Gastrocnemius medialis (tissue), 4 donors: ENCODE measurements around the gene PSMC3. TPM values are rescaled to one million over a fixed set of nuclear protein-coding genes. Genes with fewer than 3 reads are reported as not detected.

Source experiments
- ATAC-seq, 2 donors: fragments of 150-250 bp; one replicate each; pipeline ENCODE4 v1.9.1; 2016
- DNase-seq, 2 donors: peaks; one replicate each; pipeline ENCODE4 v3.0.0-alpha.2; 2019
- H3K27ac ChIP-seq, 4 donors: fragments of 200-600 bp; sonication (generic); 1 replicate in 1 of 4; 2 replicates in 3 of 4; pipeline ENCODE4 v1.5.1; 2016 to 2018; ENCODE audit warnings: mild to moderate bottlenecking in 2 of 4, moderate library complexity in 1 of 4
- H3K27me3 ChIP-seq, 3 donors: fragments of 200-600 bp; sonication (generic) in 2 of 3; 1 replicate in 1 of 3; 2 replicates in 2 of 3; pipeline versions ENCODE4 v1.5.1 to v1.6.0; 2016 to 2019; ENCODE audit warnings: mild to moderate bottlenecking in 1 of 3, moderate library complexity in 1 of 3
- H3K36me3 ChIP-seq, 2 donors: fragments of 200-600 bp; sonication (generic) in 1 of 2; one replicate each; pipeline ENCODE4 v1.5.1; 2017 to 2018
- H3K4me1 ChIP-seq, 2 donors: fragments of 200-600 bp; sonication (generic) in 1 of 2; one replicate each; pipeline ENCODE4 v1.5.1; 2016 to 2017; ENCODE audit warnings: mild to moderate bottlenecking in 2 of 2
- H3K4me3 ChIP-seq, 4 donors: fragments of 200-600 bp; sonication (generic) in 3 of 4; 1 replicate in 1 of 4; 2 replicates in 3 of 4; pipeline ENCODE4 v1.5.1; 2016 to 2019; ENCODE audit warnings: mild to moderate bottlenecking in 2 of 4
- H3K9me3 ChIP-seq, 3 donors: fragments of 200-600 bp; sonication (generic) in 2 of 3; 1 replicate in 1 of 3; 2 replicates in 2 of 3; pipeline ENCODE4 v1.5.1; 2016 to 2019
- POLR2A ChIP-seq, 2 donors: fragments of 450-650 bp; IDR thresholded peaks; one replicate each; pipeline ENCODE4 v1.6.1; 2017; ENCODE audit warnings: antibody characterized with exemption in 2 of 2, mild to moderate bottlenecking in 2 of 2, moderate library complexity in 2 of 2
- in situ Hi-C, 4 donors: fragments of 200-750 bp; cut with MboI; loops; one replicate each; pipeline versions ENCODE4 v1.15.0 to v1.8.0; 2017; ENCODE audit warnings: low sequenced_read_pairs in 4 of 4
- intact Hi-C: fragments of 100-400 bp; cut with DNase I; formaldehyde crosslinking; loops from one replicate; pipeline ENCODE4 v1.15.1; 2023; ENCODE audit warnings: low total_unique reads
- total RNA-seq, 4 donors: library from RNA; depleted of rRNA; stranded (reverse); fragments of >200 nt; gene quantifications; one replicate each; pipeline versions ENCODE4 v1.1.0 to v1.2.3, GENCODE V29; 2016
- TF ChIP-seq, protein P1 (sequence below), 5 experiments: fragments of 450-650 bp in 3 of 5; fragments of 200-600 bp in 2 of 5; sonication (generic) in 2 of 5; IDR thresholded peaks in 4 of 5; conservative IDR thresholded peaks in 1 of 5; 1 replicate in 4 of 5; 2 replicates in 1 of 5; pipeline ENCODE4 v1.5.1; 2016 to 2019; ENCODE audit warnings: antibody characterized with exemption in 5 of 5, mild to moderate bottlenecking in 3 of 5, moderate library complexity in 3 of 5

Gene PSMC3
- total RNA-seq, 4 donors from 2014 or later, result 243 to 350 (median 329) TPM

DNA sequence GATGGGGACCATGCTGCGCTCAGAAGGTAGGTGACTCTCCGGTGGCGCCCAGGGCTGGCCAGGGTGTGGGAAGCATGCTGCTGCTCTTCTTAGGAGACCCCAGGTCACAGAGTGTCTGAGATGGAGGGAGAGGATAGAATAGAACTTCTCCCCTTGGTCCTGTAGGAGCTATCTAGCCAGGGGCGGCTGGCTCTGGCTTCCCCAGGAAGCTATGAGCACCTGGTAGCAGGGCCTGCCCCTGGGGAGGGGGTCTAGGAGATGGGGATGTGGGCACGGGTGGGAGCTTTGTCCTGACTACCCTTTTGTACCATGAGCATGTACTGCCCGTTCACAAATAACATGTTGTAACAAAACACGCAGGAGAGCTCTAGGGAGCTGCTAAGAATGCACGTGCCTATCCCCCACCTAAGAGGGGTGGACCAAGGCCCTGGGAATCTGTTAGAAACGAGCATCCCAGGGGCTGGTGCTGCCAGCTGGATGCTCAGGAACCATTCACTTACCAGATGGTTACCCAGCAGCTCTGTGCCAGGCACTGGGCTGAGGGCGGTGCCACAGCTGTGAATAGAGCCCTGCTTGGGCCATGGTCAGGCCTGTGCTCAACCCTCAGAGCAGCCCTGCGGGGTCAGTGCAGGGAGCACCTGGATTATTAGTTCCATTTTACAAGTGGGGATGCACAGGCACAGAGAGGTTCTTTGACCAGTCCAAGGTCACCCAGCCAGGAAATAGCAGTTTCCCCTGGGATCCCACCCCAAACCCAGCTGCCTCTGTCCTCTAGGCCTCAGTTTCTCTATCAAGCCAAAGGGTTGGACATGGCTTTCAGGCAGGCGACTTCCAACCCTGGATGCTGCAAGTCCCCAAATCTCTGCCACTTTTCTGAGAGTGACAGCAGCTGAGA lies 15.6 kb downstream of the PSMC3 start:
- peak overlapping the region; percentile 89 to 98 (median 94) for H3K27ac ChIP-seq
- ATAC-seq, result no peak
- H3K36me3 ChIP-seq, result peaks cover 0 to 8% of the 10 kb centered on the region in 2 donors
- no peaks in the 10 kb centered on the region for H3K9me3 ChIP-seq
- peaks cover 26 to 39% of the 10 kb centered on the region in 2 donors for H3K4me1 ChIP-seq
- TF ChIP-seq, protein P1, sequence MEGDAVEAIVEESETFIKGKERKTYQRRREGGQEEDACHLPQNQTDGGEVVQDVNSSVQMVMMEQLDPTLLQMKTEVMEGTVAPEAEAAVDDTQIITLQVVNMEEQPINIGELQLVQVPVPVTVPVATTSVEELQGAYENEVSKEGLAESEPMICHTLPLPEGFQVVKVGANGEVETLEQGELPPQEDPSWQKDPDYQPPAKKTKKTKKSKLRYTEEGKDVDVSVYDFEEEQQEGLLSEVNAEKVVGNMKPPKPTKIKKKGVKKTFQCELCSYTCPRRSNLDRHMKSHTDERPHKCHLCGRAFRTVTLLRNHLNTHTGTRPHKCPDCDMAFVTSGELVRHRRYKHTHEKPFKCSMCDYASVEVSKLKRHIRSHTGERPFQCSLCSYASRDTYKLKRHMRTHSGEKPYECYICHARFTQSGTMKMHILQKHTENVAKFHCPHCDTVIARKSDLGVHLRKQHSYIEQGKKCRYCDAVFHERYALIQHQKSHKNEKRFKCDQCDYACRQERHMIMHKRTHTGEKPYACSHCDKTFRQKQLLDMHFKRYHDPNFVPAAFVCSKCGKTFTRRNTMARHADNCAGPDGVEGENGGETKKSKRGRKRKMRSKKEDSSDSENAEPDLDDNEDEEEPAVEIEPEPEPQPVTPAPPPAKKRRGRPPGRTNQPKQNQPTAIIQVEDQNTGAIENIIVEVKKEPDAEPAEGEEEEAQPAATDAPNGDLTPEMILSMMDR (IDR thresholded peaks at IDR 0.05 in 4 of 5, conservative IDR thresholded peaks at IDR 0.05 in 1 of 5), result no peak
- TF ChIP-seq POLR2A (IDR thresholded peaks at IDR 0.05), result no peak
- intact Hi-C loops, result no loop called here
- H3K27me3 ChIP-seq, result no peaks in the 10 kb centered on the region
- DNase-seq, result no peak
- in situ Hi-C loops, result no loop called here
- H3K4me3 ChIP-seq, result no peak overlapping the region

DNA sequence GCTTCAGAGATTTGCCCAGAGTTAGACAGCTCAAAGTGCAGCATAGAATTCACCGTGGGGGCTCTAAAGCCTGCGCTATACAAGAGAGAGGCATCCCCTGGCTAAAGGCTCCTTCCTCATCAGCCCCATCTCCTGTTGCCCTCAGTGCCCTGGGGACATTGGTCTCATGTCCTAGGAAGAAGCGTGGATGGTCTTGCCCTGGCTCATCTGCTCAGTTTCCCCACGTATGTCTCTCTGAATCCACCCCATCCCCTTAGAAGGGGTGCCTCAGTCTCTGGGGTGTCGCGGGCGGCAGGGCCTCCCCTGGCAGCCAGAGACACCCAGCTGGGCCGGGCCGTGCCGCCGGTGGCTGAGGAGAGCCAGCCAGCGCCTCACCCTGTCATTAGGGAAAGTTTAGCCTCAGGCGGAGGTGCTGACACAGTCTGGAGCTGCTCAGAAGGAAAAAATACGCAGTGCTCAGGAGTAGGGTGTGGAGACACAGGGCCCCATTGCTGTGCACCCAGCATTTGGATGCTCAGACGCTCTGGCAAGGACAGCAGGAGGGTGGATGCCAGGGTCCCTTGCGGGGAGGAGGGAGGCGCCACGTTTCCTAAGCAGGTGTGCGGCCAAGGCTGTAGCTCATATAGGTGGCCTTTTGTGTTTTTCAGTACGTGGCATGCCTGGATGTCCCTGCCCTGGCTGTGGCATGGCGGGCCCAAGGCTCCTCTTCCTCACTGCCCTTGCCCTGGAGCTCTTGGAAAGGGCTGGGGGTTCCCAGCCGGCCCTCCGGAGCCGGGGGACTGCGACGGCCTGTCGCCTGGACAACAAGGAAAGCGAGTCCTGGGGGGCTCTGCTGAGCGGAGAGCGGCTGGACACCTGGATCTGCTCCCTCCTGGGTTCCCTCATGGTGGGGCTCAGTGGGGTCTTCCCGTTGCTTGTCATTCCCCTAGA lies 16.5 kb downstream of the PSMC3 start:
- no peaks in the 10 kb centered on the region for H3K9me3 ChIP-seq
- H3K27me3 ChIP-seq, result no peaks in the 10 kb centered on the region
- intact Hi-C loops (loop anchor here (2.0 to 5.0 kb wide), 5 partner anchors 139 to 232 kb away; partner anchors contain the start of genes ACP2, ARFGAP2, CELF1 and KBTBD4), in situ Hi-C loops (loop anchor here in 1 of 4 donors (5.0 kb wide), 1 partner anchor 37 kb away; no protein-coding TSS in a partner anchor)
- ATAC-seq, result no peak
- peak in 1 of 2 donors; percentile 14 for DNase-seq
- peak overlapping the region; percentile 68 to 97 (median 90) for H3K4me3 ChIP-seq
- H3K27ac ChIP-seq, result peak overlapping the region; percentile 89 to 98 (median 94)
- H3K36me3 ChIP-seq, result peaks cover 0 to 8% of the 10 kb centered on the region in 2 donors
- TF ChIP-seq POLR2A (IDR thresholded peaks at IDR 0.05), result no peak
- TF ChIP-seq, protein P1 (IDR thresholded peaks at IDR 0.05 in 4 of 5, conservative IDR thresholded peaks at IDR 0.05 in 1 of 5), result no peak
- H3K4me1 ChIP-seq, result peaks cover 21 to 31% of the 10 kb centered on the region in 2 donors

DNA sequence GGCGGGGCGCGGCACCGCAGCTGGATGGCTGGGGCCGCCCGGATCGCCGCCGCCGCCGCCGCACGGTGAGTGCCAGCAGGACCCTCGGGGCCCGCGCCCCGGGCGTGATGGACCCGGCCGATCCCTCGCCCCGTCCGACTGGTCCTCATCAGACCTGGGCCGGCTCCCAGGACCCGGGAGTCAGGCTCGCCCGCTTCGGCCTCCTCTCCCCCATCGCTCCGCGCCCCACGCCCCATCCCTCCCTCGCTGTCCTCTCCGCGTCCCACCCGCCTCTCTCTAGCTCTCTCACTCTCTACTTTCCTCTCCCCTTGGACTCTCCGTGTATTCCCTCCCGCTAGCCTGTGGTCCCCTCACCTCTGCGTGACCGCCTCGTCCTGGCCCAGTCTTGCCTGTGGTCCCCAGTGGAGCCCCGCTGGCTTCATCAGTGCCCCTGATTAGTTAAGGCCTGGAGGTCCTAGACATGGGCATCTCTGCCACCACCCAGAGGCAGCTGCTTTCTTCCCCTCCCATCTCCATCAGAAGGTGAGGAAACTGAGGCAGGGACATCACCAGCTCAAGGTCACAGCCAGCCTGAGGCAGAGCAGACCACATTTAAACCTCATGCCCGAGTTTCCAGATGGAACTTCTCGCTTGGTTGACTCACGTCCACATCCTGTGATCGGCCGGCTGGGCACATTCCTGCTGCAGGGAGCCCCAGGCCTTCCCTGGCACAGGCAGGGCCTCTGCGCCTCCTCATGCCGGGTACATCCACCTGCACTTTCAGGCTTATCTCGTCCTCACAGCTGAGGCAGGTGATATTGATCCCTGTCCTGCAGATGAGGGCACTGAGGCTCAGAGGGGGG lies 17.4 kb downstream of the PSMC3 start:
- H3K27ac ChIP-seq, result peak overlapping the region; percentile 89 to 98 (median 94)
- TF ChIP-seq, protein P1 (IDR thresholded peaks at IDR 0.05 in 4 of 5, conservative IDR thresholded peaks at IDR 0.05 in 1 of 5), result no peak
- TF ChIP-seq POLR2A (IDR thresholded peaks at IDR 0.05), result no peak
- peak overlapping the region; percentile 68 to 97 (median 90) for H3K4me3 ChIP-seq
- in situ Hi-C loops, result loop anchor here in 1 of 4 donors (5.0 kb wide), 1 partner anchor 37 kb away; no protein-coding TSS in a partner anchor
- ATAC-seq (peak; percentile 15 to 18), DNase-seq (peak; percentile 30 to 49)
- peaks cover 21 to 31% of the 10 kb centered on the region in 2 donors for H3K4me1 ChIP-seq
- no peaks in the 10 kb centered on the region for H3K9me3 ChIP-seq
- H3K36me3 ChIP-seq, result peaks cover 0 to 8% of the 10 kb centered on the region in 2 donors
- H3K27me3 ChIP-seq, result no peaks in the 10 kb centered on the region
- intact Hi-C loops, result loop anchor here (1.0 to 5.0 kb wide), 9 partner anchors 17 to 232 kb away; partner anchors contain the start of genes ACP2, ARFGAP2, CELF1 and DDB2
